Stimulated activated CD8-positive, alpha-beta memory T cell treated with anti-CD3 and anti-CD28 coated beads, Interleukin-12 subunit alpha, Interleukin-12 subunit beta, amount 100 ng/mL, for 4 hours (primary cell): ENCODE data around the gene IZUMO1.

Experiments used
- DNase-seq: peaks from one replicate; pipeline ENCODE4 v3.0.0-alpha.2; 2020; ENCODE audit warnings: low read depth

IZUMO1 gene

GRCh38 chr19:48757089-48757675 is 10.5 kb upstream of the IZUMO1 start:
- no peak for DNase-seq

- no peak for DNase-seq
Observed at GRCh38 chr19:48756686-48757085, 10.0 kb upstream of the IZUMO1 start.

GRCh38 chr19:48756212-48756611 is 9.5 kb upstream of the IZUMO1 start:
- no peak for DNase-seq

- no peak for DNase-seq
Observed at GRCh38 chr19:48755787-48756186, 9.1 kb upstream of the IZUMO1 start.

- no peak for DNase-seq
Observed at GRCh38 chr19:48755084-48755641, 8.5 kb upstream of the IZUMO1 start, which contains the start of gene FGF21. Gene FGF21, plus strand, starts transcription at chr19:48755524. Its CDS starts 713 bp downstream, at chr19:48756237.

- no peak for DNase-seq
Observed at GRCh38 chr19:48752496-48753365, 6.0 kb upstream of the IZUMO1 start, which contains the start of gene FUT1. Gene FUT1, minus strand, starts transcription at chr19:48752641. Its CDS starts 1,360 bp downstream, at chr19:48751281.

GRCh38 chr19:48751845-48752495 is 5.3 kb upstream of the IZUMO1 start:
- DNase-seq: no peak

- no peak for DNase-seq
Observed at GRCh38 chr19:48750771-48751504, 4.2 kb upstream of the IZUMO1 start.

GRCh38 chr19:48750351-48750750 is 3.6 kb upstream of the IZUMO1 start:
- DNase-seq: no peak

- no peak for DNase-seq
Observed at GRCh38 chr19:48749571-48750198, 3.0 kb upstream of the IZUMO1 start.

- no peak for DNase-seq
Observed at GRCh38 chr19:48746110-48746509, 599 bp downstream of the IZUMO1 start.

- DNase-seq: no peak
Observed at GRCh38 chr19:48745208-48745995, 1.3 kb downstream of the IZUMO1 start.

- DNase-seq: no peak
Observed at GRCh38 chr19:48742096-48742495, 4.6 kb downstream of the IZUMO1 start.

GRCh38 chr19:48741129-48741999 is 5.3 kb downstream of the IZUMO1 start:
- no peak for DNase-seq

GRCh38 chr19:48740164-48740972 is 6.3 kb downstream of the IZUMO1 start, which contains the start of gene RASIP1:
Gene RASIP1, minus strand, starts transcription at chr19:48740610. Its CDS starts 328 bp downstream, at chr19:48740282.
- no peak for DNase-seq

GRCh38 chr19:48739404-48740163 is 7.1 kb downstream of the IZUMO1 start:
- no peak for DNase-seq

GRCh38 chr19:48738557-48739403 is 7.9 kb downstream of the IZUMO1 start:
- peak; percentile 84 for DNase-seq
